HEK293 (cell line): ENCODE measurements around the gene PROSER1.

Experiments
- CTCF ChIA-PET: fragments of 350-600 bp; formaldehyde crosslinking; extraction: SDS; loops from one replicate; lab custom pipeline; 2021; ENCODE audit warnings: antibody characterized with exemption; lab: Yijun Ruan, JAX
- POLR2A ChIA-PET: fragments of 300-600 bp; formaldehyde crosslinking; extraction: SDS; loops from one replicate; lab custom pipeline; 2020; ENCODE audit warnings: antibody characterized with exemption, inconsistent platforms; lab: Yijun Ruan, JAX
- H3K27ac ChIP-seq: fragments of 200-500 bp; sonication (Bioruptor generic); 2 replicates; pipeline ENCODE4 v1.5.1; 2014; ENCODE audit warnings: low read depth, low read length, control low read depth, inconsistent platforms; ENCODE audit errors: extremely low read depth
- H3K36me3 ChIP-seq, 2 experiments: fragments of 200-500 bp in 1 of 2; sonication (Bioruptor generic) in 1 of 2; 1 replicate in 1 of 2; 2 replicates in 1 of 2; pipeline ENCODE4 v1.5.1; 2014 to 2017; ENCODE audit warnings: inconsistent platforms in 2 of 2, low read length in 2 of 2; ENCODE audit not compliant: control insufficient read depth in 2 of 2, insufficient read depth in 1 of 2
- H3K4me1 ChIP-seq: fragments of 200-500 bp; sonication (Bioruptor generic); 2 replicates; pipeline ENCODE4 v1.5.1; 2014; ENCODE audit warnings: mild to moderate bottlenecking, low read length, inconsistent platforms; ENCODE audit not compliant: control insufficient read depth, insufficient read depth
- H3K4me3 ChIP-seq: 2 replicates; pipeline ENCODE4 v1.5.1; 2011; ENCODE audit warnings: low read depth, mild to moderate bottlenecking, control low read depth, low read length, moderate library complexity
- H3K9me3 ChIP-seq: fragments of 200-500 bp; sonication (Bioruptor generic); 2 replicates; pipeline ENCODE4 v1.5.1; 2014; ENCODE audit warnings: low read depth, low read length, inconsistent platforms; ENCODE audit not compliant: control insufficient read depth, insufficient read depth
- GLIS1 ChIP-seq: fragments of 450-650 bp; formaldehyde crosslinking; IDR thresholded peaks from 2 replicates; pipeline ENCODE4 v1.5.1; 2016; ENCODE audit warnings: missing biosample characterization, missing genetic modification characterization
- GLIS2 ChIP-seq: fragments of 450-650 bp; formaldehyde crosslinking; IDR thresholded peaks from 2 replicates; pipeline ENCODE4 v1.5.1; 2016; ENCODE audit warnings: missing biosample characterization, missing genetic modification characterization
- HOXA7 ChIP-seq: sonication (generic); formaldehyde crosslinking; IDR thresholded peaks from 2 replicates; pipeline ENCODE4 v1.8.1; 2022; ENCODE audit warnings: missing genetic modification reagents, borderline replicate concordance
- OSR2 ChIP-seq: fragments of 450-650 bp; formaldehyde crosslinking; IDR thresholded peaks from 2 replicates; pipeline ENCODE4 v1.5.1; 2016; ENCODE audit warnings: missing biosample characterization, missing genetic modification characterization
- OVOL3 ChIP-seq: fragments of 450-650 bp; formaldehyde crosslinking; IDR thresholded peaks from 2 replicates; pipeline ENCODE4 v1.5.1; 2016; ENCODE audit warnings: missing biosample characterization, missing genetic modification characterization
- RBAK ChIP-seq: fragments of 450-650 bp; formaldehyde crosslinking; IDR thresholded peaks from 2 replicates; pipeline ENCODE4 v1.5.1; 2016; ENCODE audit warnings: missing biosample characterization, missing genetic modification characterization
- TCF7L2 ChIP-seq: IDR thresholded peaks from 2 replicates; pipeline ENCODE4 v1.6.1; 2011; ENCODE audit warnings: low read depth, mild to moderate bottlenecking, inconsistent platforms, low read length, moderate library complexity, borderline replicate concordance
- ZBTB48 ChIP-seq: fragments of 450-650 bp; formaldehyde crosslinking; IDR thresholded peaks from 2 replicates; pipeline ENCODE4 v1.5.1; 2016; ENCODE audit warnings: missing biosample characterization, missing genetic modification characterization
- ZBTB7A ChIP-seq: fragments of 450-650 bp; formaldehyde crosslinking; IDR thresholded peaks from 2 replicates; pipeline ENCODE4 v1.5.1; 2016; ENCODE audit warnings: low read depth, missing biosample characterization, missing genetic modification characterization
- ZFP37 ChIP-seq: fragments of 450-650 bp; formaldehyde crosslinking; IDR thresholded peaks from 2 replicates; pipeline ENCODE4 v1.5.1; 2016; ENCODE audit warnings: missing biosample characterization, missing genetic modification characterization
- ZNF184 ChIP-seq: fragments of 450-650 bp; IDR thresholded peaks from 2 replicates; pipeline ENCODE4 v1.5.1; 2018; ENCODE audit warnings: missing biosample characterization, mild to moderate bottlenecking, missing genetic modification characterization
- ZNF202 ChIP-seq: fragments of 450-650 bp; formaldehyde crosslinking; IDR thresholded peaks from 2 replicates; pipeline ENCODE4 v1.5.1; 2016; ENCODE audit warnings: missing biosample characterization, missing genetic modification characterization, borderline replicate concordance
- ZNF24 ChIP-seq: fragments of 450-650 bp; formaldehyde crosslinking; IDR thresholded peaks from 2 replicates; pipeline ENCODE4 v1.5.1; 2016; ENCODE audit warnings: missing biosample characterization, missing genetic modification characterization
- ZNF302 ChIP-seq: fragments of 450-650 bp; formaldehyde crosslinking; IDR thresholded peaks from 2 replicates; pipeline ENCODE4 v1.5.1; 2016; ENCODE audit warnings: missing biosample characterization, missing genetic modification characterization, low read depth
- ZNF423 ChIP-seq: fragments of 450-650 bp; formaldehyde crosslinking; IDR thresholded peaks from 2 replicates; pipeline ENCODE4 v1.5.1; 2016; ENCODE audit warnings: missing biosample characterization, missing genetic modification characterization
- ZNF600 ChIP-seq: fragments of 450-650 bp; formaldehyde crosslinking; IDR thresholded peaks from 2 replicates; pipeline ENCODE4 v1.5.1; 2016; ENCODE audit warnings: missing biosample characterization, missing genetic modification characterization
- ZNF610 ChIP-seq: fragments of 450-650 bp; formaldehyde crosslinking; IDR thresholded peaks from 2 replicates; pipeline ENCODE4 v1.5.1; 2016; ENCODE audit warnings: missing biosample characterization, missing genetic modification characterization, borderline replicate concordance
- ZNF623 ChIP-seq: fragments of 450-650 bp; formaldehyde crosslinking; IDR thresholded peaks from 2 replicates; pipeline ENCODE4 v1.5.1; 2016; ENCODE audit warnings: missing biosample characterization, missing genetic modification characterization
- ZNF785 ChIP-seq: fragments of 450-650 bp; formaldehyde crosslinking; IDR thresholded peaks from 2 replicates; pipeline ENCODE4 v1.5.1; 2016; ENCODE audit warnings: missing biosample characterization, missing genetic modification characterization
- ZSCAN23 ChIP-seq: fragments of 450-650 bp; formaldehyde crosslinking; IDR thresholded peaks from 2 replicates; pipeline ENCODE4 v1.5.1; 2016; ENCODE audit warnings: missing biosample characterization, missing genetic modification characterization
- TF ChIP-seq, protein P1 (sequence below): fragments of 450-650 bp; formaldehyde crosslinking; IDR thresholded peaks from 2 replicates; pipeline ENCODE4 v1.5.1; 2016; ENCODE audit warnings: missing biosample characterization, missing genetic modification characterization
- TF ChIP-seq, protein P2 (sequence below): fragments of 450-650 bp; formaldehyde crosslinking; IDR thresholded peaks from 2 replicates; pipeline ENCODE4 v1.5.1; 2017; ENCODE audit warnings: missing biosample characterization, missing genetic modification characterization
- TF ChIP-seq, protein P3 (sequence below): fragments of 450-650 bp; formaldehyde crosslinking; IDR thresholded peaks from 2 replicates; pipeline ENCODE4 v1.5.1; 2017; ENCODE audit warnings: missing biosample characterization, missing genetic modification characterization
- TF ChIP-seq, protein P4 (sequence below): fragments of 450-650 bp; formaldehyde crosslinking; IDR thresholded peaks from 2 replicates; pipeline ENCODE4 v1.5.1; 2016; ENCODE audit warnings: missing biosample characterization, missing genetic modification characterization

PROSER1 gene

DNA sequence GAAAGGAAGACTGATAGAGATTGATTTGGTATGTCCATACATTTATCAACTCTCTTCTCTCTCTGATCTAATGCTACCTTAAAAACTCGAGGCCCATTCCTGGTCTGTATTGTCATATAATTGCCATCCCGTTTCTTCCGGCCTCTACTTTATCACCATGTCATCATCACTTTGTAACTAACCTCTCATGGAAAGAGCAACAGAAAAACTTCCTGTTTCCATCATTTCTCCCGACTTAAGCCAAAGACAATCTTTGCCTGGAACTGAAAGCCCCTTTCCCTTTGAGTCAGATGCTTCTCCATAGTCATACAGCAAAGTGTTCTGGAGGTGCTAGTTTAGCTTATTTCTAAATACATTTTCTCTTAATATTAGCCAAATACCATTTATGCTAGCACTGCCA lies 44.5 kb downstream of the PROSER1 start (continued):
- TF ChIP-seq, protein P1, sequence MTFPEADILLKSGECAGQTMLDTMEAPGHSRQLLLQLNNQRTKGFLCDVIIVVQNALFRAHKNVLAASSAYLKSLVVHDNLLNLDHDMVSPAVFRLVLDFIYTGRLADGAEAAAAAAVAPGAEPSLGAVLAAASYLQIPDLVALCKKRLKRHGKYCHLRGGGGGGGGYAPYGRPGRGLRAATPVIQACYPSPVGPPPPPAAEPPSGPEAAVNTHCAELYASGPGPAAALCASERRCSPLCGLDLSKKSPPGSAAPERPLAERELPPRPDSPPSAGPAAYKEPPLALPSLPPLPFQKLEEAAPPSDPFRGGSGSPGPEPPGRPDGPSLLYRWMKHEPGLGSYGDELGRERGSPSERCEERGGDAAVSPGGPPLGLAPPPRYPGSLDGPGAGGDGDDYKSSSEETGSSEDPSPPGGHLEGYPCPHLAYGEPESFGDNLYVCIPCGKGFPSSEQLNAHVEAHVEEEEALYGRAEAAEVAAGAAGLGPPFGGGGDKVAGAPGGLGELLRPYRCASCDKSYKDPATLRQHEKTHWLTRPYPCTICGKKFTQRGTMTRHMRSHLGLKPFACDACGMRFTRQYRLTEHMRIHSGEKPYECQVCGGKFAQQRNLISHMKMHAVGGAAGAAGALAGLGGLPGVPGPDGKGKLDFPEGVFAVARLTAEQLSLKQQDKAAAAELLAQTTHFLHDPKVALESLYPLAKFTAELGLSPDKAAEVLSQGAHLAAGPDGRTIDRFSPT (tag by site-specific recombination), result no peak
- no peak for TF ChIP-seq ZNF24 (tag by site-specific recombination)
- TF ChIP-seq, all 188 proteins: peak for 0

DNA sequence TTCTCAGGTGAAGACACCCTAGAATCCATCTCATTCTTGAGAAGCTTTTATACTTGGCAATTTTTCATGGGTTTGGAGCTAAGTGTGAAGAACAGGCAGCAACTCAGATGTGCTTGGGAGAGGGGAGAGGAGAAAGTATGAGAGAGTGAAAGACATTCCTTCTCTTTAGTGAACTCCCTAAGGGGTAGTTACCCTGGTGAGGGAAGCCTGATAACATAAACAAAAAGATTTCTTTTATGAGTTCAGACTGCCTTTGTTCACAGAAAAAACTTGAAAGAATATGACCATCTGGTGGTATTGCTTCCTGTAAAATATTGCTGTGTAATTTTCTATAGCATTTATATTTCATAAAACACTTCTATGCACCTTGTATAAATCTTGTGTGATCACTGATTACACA lies 47.2 kb downstream of the PROSER1 start, which contains the start of gene STOML3:
Gene STOML3 (minus strand): TSS at position 139 of the 400 bp plus-strand sequence. CDS start 110 bp downstream, at position 29.
- Histone ChIP-seq H3K9me3 (no peaks in the 10 kb centered on the region), H3K4me1 (peaks cover 5% of the 10 kb centered on the region; the same call in 1 of the 2 replicates), H3K4me3 (no peak within 1 kb of the TSS), H3K27ac (no peak within 1 kb of the TSS), H3K36me3 (no peaks in the 10 kb centered on the region)
- no peak for TF ChIP-seq ZFP37 (tag by site-specific recombination)
- TF ChIP-seq TCF7L2, result no peak
- TF ChIP-seq ZNF610, result no peak
- no peak for TF ChIP-seq RBAK (tag by site-specific recombination)
- TF ChIP-seq HOXA7 (CRISPR knock-in tag), result no peak
- TF ChIP-seq, protein P2, sequence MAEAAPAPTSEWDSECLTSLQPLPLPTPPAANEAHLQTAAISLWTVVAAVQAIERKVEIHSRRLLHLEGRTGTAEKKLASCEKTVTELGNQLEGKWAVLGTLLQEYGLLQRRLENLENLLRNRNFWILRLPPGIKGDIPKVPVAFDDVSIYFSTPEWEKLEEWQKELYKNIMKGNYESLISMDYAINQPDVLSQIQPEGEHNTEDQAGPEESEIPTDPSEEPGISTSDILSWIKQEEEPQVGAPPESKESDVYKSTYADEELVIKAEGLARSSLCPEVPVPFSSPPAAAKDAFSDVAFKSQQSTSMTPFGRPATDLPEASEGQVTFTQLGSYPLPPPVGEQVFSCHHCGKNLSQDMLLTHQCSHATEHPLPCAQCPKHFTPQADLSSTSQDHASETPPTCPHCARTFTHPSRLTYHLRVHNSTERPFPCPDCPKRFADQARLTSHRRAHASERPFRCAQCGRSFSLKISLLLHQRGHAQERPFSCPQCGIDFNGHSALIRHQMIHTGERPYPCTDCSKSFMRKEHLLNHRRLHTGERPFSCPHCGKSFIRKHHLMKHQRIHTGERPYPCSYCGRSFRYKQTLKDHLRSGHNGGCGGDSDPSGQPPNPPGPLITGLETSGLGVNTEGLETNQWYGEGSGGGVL (tag by site-specific recombination), result peak; percentile 8; the same call in 1 of the 2 replicates
- peak; percentile 62 for TF ChIP-seq GLIS1 (tag by site-specific recombination)
- TF ChIP-seq ZNF623 (tag by site-specific recombination), result no peak
- TF ChIP-seq ZBTB7A (tag by site-specific recombination), result no peak
- TF ChIP-seq, protein P3, sequence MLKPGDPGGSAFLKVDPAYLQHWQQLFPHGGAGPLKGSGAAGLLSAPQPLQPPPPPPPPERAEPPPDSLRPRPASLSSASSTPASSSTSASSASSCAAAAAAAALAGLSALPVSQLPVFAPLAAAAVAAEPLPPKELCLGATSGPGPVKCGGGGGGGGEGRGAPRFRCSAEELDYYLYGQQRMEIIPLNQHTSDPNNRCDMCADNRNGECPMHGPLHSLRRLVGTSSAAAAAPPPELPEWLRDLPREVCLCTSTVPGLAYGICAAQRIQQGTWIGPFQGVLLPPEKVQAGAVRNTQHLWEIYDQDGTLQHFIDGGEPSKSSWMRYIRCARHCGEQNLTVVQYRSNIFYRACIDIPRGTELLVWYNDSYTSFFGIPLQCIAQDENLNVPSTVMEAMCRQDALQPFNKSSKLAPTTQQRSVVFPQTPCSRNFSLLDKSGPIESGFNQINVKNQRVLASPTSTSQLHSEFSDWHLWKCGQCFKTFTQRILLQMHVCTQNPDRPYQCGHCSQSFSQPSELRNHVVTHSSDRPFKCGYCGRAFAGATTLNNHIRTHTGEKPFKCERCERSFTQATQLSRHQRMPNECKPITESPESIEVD (tag by site-specific recombination), result peak; percentile 65; the same call in 1 of the 2 replicates
- CTCF ChIA-PET, result no interaction called here
- POLR2A ChIA-PET, result no interaction called here

DNA sequence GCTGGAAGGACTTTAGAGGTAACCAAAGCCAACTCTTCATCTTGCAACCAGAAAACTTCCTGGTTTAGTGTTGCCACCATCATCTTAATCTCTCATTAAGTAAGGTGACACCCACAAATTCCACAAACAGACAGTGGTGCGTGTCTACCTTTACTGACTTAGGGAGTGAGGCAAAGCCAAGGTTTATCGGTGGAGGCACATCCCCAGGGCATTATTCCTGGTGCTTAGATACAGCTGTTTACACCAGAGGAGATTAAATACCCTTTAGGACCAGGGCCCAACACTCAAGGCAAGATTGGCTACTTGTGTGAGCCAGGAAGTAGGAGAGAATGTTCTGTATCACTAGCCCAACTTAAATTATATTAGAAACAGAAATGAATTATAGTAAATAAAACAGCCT lies 56.8 kb downstream of the PROSER1 start:
- CTCF ChIA-PET, result interaction anchor here (0.6 kb wide), 1 partner anchor 130 kb away, joined by 3 read pairs; no protein-coding TSS in a partner anchor
- H3K36me3 ChIP-seq, result no peaks in the 10 kb centered on the region
- no peaks in the 10 kb centered on the region for H3K9me3 ChIP-seq
- no peak overlapping the region for H3K27ac ChIP-seq
- no peak for TF ChIP-seq ZNF423 (tag by site-specific recombination)
- no peak for TF ChIP-seq OSR2 (tag by site-specific recombination)
- no peak for TF ChIP-seq ZNF785 (tag by site-specific recombination)
- no peak for TF ChIP-seq OVOL3 (tag by site-specific recombination)
- TF ChIP-seq RBAK (tag by site-specific recombination), result no peak
- TF ChIP-seq ZNF202 (tag by site-specific recombination), result no peak
- no peak for TF ChIP-seq GLIS2
- TF ChIP-seq, protein P4, sequence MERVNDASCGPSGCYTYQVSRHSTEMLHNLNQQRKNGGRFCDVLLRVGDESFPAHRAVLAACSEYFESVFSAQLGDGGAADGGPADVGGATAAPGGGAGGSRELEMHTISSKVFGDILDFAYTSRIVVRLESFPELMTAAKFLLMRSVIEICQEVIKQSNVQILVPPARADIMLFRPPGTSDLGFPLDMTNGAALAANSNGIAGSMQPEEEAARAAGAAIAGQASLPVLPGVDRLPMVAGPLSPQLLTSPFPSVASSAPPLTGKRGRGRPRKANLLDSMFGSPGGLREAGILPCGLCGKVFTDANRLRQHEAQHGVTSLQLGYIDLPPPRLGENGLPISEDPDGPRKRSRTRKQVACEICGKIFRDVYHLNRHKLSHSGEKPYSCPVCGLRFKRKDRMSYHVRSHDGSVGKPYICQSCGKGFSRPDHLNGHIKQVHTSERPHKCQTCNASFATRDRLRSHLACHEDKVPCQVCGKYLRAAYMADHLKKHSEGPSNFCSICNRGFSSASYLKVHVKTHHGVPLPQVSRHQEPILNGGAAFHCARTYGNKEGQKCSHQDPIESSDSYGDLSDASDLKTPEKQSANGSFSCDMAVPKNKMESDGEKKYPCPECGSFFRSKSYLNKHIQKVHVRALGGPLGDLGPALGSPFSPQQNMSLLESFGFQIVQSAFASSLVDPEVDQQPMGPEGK (tag by site-specific recombination), result no peak
- no peak for TF ChIP-seq ZNF600 (tag by site-specific recombination)
- TF ChIP-seq ZBTB48 (tag by site-specific recombination), result no peak
- no peak for TF ChIP-seq ZNF302 (tag by site-specific recombination)
- TF ChIP-seq ZSCAN23 (tag by site-specific recombination), result no peak
- TF ChIP-seq ZNF184 (tag by site-specific recombination), result no peak
- POLR2A ChIA-PET, result no interaction called here
- no peaks in the 10 kb centered on the region for H3K4me1 ChIP-seq
- H3K4me3 ChIP-seq, result no peak overlapping the region
